Activated CD8-positive, alpha-beta T cell treated with anti-CD3 and anti-CD28 coated beads, Interleukin-2, amount 10 ng/mL, durations not matched to agents 7 days and 5 days (primary cell): Measurements from ENCODE around the gene GLP1R. TPM values are rescaled to one million over a fixed set of nuclear protein-coding genes. Genes with fewer than 3 reads are reported as not detected.

Source experiments
- ATAC-seq: fragments of 150-1000 bp; cut with Tn5 transposase; one replicate; pipeline ENCODE4 v1.10.0; 2021; ENCODE audit warnings: moderate library complexity
- CTCF ChIA-PET: fragments of 350-600 bp; sonication (Branson Sonifier 250); formaldehyde crosslinking; loops from one replicate; lab custom pipeline; 2021; ENCODE audit warnings: antibody characterized with exemption; lab: Charles Lee
- POLR2A ChIA-PET: fragments of 350-600 bp; sonication (Branson Sonifier 250); formaldehyde crosslinking; loops from one replicate; lab custom pipeline; 2021; ENCODE audit warnings: antibody characterized with exemption; lab: Charles Lee
- DNase-seq: peaks from one replicate; pipeline ENCODE4 v3.0.0-alpha.2; 2020
- H3K27ac Mint-ChIP-seq: one replicate; pipeline ENCODE4 v1.8.0; 2021; ENCODE audit warnings: mild to moderate bottlenecking, mixed read lengths
- H3K27me3 Mint-ChIP-seq: one replicate; pipeline ENCODE4 v1.8.0; 2021; ENCODE audit warnings: low read depth, mixed read lengths
- H3K36me3 Mint-ChIP-seq: one replicate; pipeline ENCODE4 v1.8.0; 2021; ENCODE audit warnings: low read depth, mixed read lengths
- H3K4me1 Mint-ChIP-seq: one replicate; pipeline ENCODE4 v1.8.0; 2021; ENCODE audit warnings: low read depth, mixed read lengths
- H3K4me3 Mint-ChIP-seq: one replicate; pipeline ENCODE4 v1.8.0; 2021; ENCODE audit warnings: mild to moderate bottlenecking, mixed read lengths
- H3K9me3 Mint-ChIP-seq: one replicate; pipeline ENCODE4 v1.8.0; 2022; ENCODE audit warnings: mixed read lengths; ENCODE audit not compliant: insufficient read depth
- total RNA-seq, 2 experiments: library from RNA; stranded (reverse); gene quantifications; one replicate each; pipeline ENCODE4 v1.2.3, GENCODE V29; 2021

The GLP1R gene
- total RNA-seq, 2 experiments from 2014 or later = not detected

DNA sequence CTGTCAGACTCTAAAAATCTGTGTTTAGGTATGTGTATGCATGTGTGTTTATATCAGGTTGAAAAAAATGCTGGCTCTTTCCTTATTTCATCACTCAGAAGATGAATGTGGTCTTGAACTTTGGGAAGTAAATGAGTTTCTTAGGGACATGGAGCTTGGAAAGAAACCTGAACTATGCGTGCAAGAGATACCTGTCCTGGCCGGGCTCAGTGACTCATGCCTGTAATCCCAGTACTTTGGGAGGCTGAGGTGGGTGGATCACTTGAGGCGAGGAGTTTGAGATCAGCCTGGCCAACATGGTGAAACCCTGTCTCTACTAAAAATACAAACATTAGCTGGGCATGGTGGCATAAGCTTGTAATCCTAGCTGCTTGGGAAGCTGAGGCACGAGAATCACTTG, 4.4 kb upstream of the GLP1R start:
- Mint-ChIP-seq H3K9me3 (no peaks in the 10 kb centered on the region), H3K27ac (no peak overlapping the region), H3K27me3 (peaks cover 16% of the 10 kb centered on the region), H3K36me3 (no peaks in the 10 kb centered on the region), H3K4me3 (no peak overlapping the region), H3K4me1 (peaks cover 2% of the 10 kb centered on the region)
- ChIA-PET CTCF (no interaction called here), POLR2A (no interaction called here)
- DNase-seq (no peak), ATAC-seq (no peak)

DNA sequence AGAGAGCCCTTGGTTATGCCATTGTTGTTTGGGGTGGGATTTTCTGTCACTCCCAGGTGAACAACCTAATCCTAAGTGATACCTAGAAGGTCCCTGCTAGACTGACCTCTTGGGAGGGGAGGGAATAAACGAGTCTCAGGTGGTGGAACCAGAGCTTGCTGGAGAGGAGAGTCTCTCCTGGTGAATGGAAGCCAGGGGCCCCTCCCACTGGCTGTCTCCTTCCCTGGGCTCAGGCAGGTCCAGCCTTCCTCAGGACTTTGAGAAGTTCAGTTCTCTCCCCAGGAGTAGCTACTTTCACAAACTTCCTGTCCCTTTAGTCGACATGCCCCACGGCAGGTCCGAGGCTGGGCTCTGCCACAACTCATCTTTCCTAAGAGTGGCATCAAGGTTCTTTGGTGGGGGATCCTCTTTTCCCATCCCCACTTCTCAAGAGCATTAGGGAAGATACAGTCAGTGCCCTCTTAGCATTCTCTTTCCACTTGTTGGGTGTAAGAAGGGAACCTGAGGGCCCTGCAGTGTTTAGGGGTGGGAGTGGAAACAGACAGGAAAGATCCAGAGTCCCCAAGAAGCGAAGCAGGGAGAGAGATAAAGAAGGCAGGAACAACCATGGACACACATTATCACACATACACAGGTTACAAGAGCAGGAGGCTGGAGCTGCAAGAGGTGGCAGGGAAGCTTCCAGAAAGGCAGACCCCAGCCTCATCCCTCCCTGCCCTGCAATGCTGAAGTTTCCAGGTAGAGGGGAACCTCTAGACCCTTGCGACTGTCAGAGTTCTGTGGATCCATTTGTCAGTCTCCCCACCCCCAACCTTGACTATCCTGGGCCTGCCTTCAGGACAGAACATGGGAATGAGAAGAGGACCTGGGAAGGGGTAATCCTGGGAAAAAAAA, 900 bp upstream of the GLP1R start:
- ChIA-PET POLR2A (no interaction called here), CTCF (interaction anchor here (0.7 to 1.3 kb wide), 2 partner anchors 197 to 255 kb away, joined by 3 to 5 read pairs; no protein-coding TSS in a partner anchor)
- Mint-ChIP-seq H3K9me3 (no peaks in the 10 kb centered on the region), H3K36me3 (no peaks in the 10 kb centered on the region), H3K27me3 (peaks cover 34% of the 10 kb centered on the region), H3K4me1 (peaks cover 26% of the 10 kb centered on the region), H3K27ac (no peak overlapping the region), H3K4me3 (no peak overlapping the region)
- ATAC-seq = no peak
- DNase-seq = no peak

DNA sequence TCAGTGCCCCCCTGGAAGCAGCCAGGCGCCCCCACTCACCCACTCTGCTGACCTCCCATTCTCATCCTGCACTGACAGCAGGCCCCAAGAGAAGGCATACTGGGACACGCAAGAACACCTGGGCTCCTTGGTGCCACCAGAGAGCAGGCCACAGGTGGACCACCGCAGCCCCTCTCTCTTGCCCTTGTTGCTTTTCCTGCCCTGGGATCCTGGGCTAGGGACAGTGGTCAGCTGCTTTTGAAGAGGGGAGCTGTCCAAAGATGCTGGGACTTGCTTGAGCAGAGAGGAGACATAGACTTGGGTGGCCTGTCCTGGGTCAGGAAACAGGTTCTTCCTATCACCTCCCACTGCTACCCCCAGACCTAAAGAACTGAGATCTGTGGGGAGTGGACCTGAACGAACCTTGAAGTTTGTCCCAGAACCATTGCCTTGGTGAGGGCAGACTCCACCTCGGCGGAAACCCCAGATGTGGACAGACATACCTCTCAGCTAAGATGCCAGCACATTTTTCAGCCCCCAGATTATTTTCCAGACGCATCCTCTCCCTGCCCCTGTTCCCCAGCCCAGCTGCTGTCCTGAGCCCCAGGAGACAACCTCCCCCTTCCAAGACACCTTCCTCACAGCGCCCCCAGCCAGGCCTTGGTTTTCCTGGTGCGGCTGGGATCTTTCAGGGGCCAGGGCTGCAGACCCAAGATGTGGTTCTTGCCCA, 1.1 kb downstream of the GLP1R start:
- DNase-seq (no peak), ATAC-seq (no peak)
- H3K27ac Mint-ChIP-seq = no peak overlapping the region
- no peak overlapping the region for H3K4me3 Mint-ChIP-seq
- ChIA-PET CTCF (no interaction called here), POLR2A (no interaction called here)
- H3K36me3 Mint-ChIP-seq = no peaks in the 10 kb centered on the region
- peaks cover 34% of the 10 kb centered on the region for H3K27me3 Mint-ChIP-seq
- H3K9me3 Mint-ChIP-seq = no peaks in the 10 kb centered on the region
- H3K4me1 Mint-ChIP-seq = peaks cover 26% of the 10 kb centered on the region

DNA sequence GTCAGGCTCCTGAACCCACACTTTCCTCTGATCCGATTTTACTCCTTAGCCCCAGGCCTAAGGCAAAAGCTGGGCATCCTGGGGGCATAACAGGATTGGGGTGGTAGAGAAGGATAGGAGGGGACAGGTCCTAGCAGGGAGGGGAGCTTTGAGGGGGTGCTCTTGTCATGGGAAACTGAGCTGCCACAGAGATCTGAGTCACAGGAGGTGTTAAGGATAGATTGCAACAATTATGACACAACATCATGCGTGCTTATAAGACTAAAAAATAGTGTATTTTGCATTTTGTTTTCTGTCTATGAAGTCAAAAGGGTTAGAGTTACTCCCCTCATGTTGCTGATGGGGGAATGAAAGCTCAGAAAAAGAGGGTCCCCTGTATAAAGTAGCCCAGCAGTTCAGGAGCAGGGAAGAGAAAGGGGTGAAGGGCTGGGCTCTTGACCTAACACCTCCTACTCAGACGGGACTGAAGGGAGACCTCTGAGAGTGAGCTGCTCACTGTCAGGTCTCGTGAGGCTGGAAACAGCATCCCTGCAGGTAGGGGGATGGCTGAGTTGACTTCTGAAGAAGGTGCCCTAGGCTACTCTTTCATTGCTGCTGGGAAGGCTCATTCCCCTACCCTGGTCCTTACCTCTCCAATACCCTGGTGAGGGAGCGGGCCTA, 2.0 kb downstream of the GLP1R start:
- ATAC-seq (no peak), DNase-seq (no peak)
- Mint-ChIP-seq H3K36me3 (no peaks in the 10 kb centered on the region), H3K4me3 (no peak overlapping the region), H3K27me3 (peaks cover 34% of the 10 kb centered on the region), H3K9me3 (no peaks in the 10 kb centered on the region), H3K4me1 (peaks cover 26% of the 10 kb centered on the region), H3K27ac (no peak overlapping the region)
- POLR2A ChIA-PET = no interaction called here
- CTCF ChIA-PET = interaction anchor here (0.6 to 1.7 kb wide), 3 partner anchors 29 to 184 kb away, joined by 3 to 5 read pairs (median 4); no protein-coding TSS in a partner anchor

DNA sequence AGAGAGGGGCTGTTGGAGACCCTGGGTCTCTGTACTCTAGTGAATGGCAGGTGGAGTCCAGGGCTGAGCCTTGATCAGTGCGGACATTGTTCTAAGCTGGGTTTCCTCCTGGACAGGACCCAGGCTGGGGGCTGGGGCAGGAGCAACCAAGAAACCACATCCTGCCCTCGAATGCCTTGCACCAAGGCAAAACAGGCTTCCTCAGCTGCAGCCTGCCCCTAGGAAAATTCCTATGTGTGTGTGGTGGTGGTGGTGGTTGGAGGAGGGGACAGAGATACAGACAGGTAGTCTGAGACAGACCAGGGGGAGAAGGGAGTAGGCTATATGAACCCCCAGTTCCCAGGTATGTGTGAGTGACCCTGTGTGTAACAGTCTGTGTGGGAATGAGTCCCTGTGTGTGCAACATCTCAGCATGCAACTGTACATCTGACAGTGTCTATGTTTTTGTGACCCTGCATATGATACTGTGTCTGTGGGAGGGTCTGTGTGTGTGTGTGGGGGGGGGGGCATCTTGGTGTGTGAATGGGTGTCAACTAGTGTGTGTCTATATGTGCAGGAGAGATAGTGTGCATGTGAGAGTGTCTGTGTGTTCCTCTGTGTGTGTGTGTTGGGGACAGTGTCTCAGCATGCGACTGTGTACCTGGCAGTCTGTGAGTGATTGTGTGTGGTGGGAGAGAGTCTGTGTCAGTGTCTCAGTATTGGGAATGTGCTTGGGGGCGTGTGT, 3.0 kb downstream of the GLP1R start:
- ATAC-seq (peak; percentile 29), DNase-seq (peak; percentile 32)
- no peaks in the 10 kb centered on the region for H3K36me3 Mint-ChIP-seq
- H3K9me3 Mint-ChIP-seq = no peaks in the 10 kb centered on the region
- no peak overlapping the region for H3K4me3 Mint-ChIP-seq
- peaks cover 26% of the 10 kb centered on the region for H3K4me1 Mint-ChIP-seq
- no peak overlapping the region for H3K27ac Mint-ChIP-seq
- CTCF ChIA-PET = interaction anchor here (1.7 kb wide), 1 partner anchor 179 kb away, joined by 5 read pairs; no protein-coding TSS in a partner anchor
- H3K27me3 Mint-ChIP-seq = peaks cover 34% of the 10 kb centered on the region
- POLR2A ChIA-PET = no interaction called here

DNA sequence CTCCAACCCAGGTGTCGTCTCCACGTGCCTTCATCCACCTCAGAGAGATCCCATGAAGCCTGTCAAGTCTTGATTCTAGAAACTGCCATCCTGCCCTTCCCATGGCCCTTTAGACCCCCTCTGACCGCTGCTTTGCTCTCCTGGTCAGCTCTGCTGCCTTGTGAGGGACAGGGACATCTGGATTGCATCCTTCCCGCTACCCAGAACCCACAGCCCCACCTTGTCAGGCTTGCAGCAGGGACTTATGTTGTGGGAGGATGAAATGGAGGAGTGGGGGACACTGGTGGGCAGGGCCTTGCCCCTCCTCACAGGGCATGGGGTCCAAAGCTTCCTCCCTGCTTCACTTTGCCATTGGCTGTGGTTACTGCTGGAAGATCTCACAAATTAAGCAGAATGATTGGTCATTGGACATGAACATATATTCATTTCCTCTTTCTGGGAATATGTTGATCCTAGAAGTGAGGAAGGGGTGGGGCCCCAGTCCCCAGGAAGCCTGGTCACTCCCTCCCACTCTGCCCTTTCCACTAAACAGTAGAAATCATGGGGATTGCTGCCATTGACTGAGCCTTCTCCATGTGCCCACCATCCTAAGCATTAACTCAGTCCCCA, 4.5 kb downstream of the GLP1R start:
- no peak overlapping the region for H3K27ac Mint-ChIP-seq
- no peaks in the 10 kb centered on the region for H3K9me3 Mint-ChIP-seq
- ATAC-seq (no peak), DNase-seq (no peak)
- no peaks in the 10 kb centered on the region for H3K36me3 Mint-ChIP-seq
- H3K4me3 Mint-ChIP-seq = no peak overlapping the region
- H3K27me3 Mint-ChIP-seq = peaks cover 20% of the 10 kb centered on the region
- peaks cover 26% of the 10 kb centered on the region for H3K4me1 Mint-ChIP-seq
- ChIA-PET CTCF (interaction anchor here (0.7 kb wide), 1 partner anchor 9 kb away, joined by 3 read pairs; no protein-coding TSS in a partner anchor), POLR2A (no interaction called here)

DNA sequence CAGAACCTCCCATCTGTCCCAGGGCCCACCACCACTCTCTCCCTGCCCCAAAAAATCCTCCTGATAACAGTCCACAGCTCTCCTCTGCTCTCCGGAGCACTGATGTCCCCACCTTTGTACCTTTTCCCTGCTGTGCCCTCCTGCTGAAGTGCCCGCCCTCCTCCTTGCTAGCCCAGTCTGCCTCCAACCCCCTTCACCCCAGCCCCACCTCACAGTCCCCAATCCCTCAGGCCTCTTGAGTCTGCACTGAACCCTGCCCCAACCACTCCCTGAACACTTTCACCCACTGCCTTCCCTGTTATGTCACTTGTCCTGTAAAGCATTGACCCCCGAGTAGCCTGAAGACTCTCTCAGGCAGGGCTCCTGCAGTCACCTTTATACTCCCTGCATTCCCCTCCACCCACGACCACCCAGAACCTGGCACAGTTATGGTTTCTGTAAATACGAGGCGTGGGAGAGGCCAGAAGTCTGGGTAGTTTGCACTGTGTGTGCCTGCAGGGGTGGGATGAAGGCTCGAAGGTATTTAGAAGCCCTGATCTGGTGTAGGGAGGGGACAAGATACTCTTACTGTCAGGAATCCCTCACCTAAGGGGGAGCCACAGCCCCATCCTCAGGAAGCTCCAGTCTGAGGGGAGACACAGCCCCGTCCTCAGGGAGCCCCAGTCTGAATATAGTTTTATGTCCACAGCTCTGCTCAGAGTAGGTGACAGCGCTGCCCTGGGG, 5.4 kb downstream of the GLP1R start:
- H3K27ac Mint-ChIP-seq = peak overlapping the region; percentile 32

DNA sequence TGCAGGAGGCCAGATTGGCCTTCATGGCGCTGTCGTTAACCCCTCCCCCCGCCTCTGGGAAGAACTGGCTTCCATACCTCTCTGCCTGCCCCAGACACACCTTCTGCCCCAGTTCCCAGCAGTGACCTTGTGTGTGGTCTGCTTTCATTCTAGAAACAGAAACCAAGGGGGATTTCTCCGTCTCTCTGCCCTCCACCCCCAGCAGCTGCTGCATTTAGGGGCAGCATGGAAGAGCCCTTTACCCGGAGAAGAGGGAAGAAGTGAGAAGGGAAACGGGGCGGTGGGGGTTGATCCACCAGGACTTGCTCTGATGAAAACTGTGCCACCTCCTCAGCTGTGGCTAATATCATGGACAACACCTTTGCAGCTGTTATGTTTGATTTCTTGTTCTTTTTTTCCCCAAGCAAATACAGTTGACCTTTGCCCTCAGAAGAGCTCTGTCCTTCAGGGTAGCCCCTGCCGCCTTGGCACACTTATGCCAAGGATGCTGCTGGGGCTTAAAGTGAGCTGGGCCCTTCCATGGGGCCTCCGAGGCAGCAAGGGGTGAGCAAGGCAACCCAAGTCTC, 6.1 kb downstream of the GLP1R start:
- no peaks in the 10 kb centered on the region for H3K36me3 Mint-ChIP-seq
- POLR2A ChIA-PET = no interaction called here
- no peaks in the 10 kb centered on the region for H3K9me3 Mint-ChIP-seq
- H3K27ac Mint-ChIP-seq = no peak overlapping the region
- CTCF ChIA-PET = no interaction called here
- ATAC-seq = no peak
- no peak for DNase-seq
- H3K27me3 Mint-ChIP-seq = peaks cover 16% of the 10 kb centered on the region
- H3K4me1 Mint-ChIP-seq = peaks cover 20% of the 10 kb centered on the region
- H3K4me3 Mint-ChIP-seq = no peak overlapping the region

More for the DNA sequence above, 5.4 kb downstream of the GLP1R start:
- DNase-seq = no peak
- peaks cover 26% of the 10 kb centered on the region for H3K4me1 Mint-ChIP-seq
- ChIA-PET POLR2A (no interaction called here), CTCF (no interaction called here)
- H3K27me3 Mint-ChIP-seq = peaks cover 22% of the 10 kb centered on the region
- H3K9me3 Mint-ChIP-seq = no peaks in the 10 kb centered on the region
- ATAC-seq = no peak
- H3K4me3 Mint-ChIP-seq = no peak overlapping the region
- H3K36me3 Mint-ChIP-seq = no peaks in the 10 kb centered on the region

DNA sequence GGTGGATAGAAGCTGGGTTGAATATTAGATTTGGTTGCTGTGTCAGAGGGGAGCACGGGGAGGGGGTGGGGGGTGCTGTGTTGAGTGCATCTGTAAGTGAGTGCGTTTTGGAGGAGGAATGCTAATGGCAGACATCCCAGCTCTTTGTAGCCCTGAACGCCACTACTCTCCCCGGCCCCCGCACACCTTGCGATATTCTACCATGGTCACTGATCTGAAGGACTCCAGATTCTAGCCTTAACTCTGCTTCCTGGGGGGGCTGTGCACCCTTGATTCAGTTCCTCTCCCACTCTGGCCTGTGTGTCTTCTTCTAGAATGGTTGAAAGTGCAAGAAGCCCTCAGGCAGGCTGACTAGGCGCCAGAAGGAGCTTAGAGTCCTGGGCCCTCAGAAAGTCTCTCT, 7.1 kb downstream of the GLP1R start:
- Mint-ChIP-seq H3K9me3 (no peaks in the 10 kb centered on the region), H3K4me1 (peaks cover 16% of the 10 kb centered on the region), H3K27ac (no peak overlapping the region), H3K4me3 (no peak overlapping the region), H3K27me3 (peaks cover 11% of the 10 kb centered on the region), H3K36me3 (no peaks in the 10 kb centered on the region)
- no peak for DNase-seq
- ChIA-PET POLR2A (no interaction called here), CTCF (no interaction called here)
- no peak for ATAC-seq

DNA sequence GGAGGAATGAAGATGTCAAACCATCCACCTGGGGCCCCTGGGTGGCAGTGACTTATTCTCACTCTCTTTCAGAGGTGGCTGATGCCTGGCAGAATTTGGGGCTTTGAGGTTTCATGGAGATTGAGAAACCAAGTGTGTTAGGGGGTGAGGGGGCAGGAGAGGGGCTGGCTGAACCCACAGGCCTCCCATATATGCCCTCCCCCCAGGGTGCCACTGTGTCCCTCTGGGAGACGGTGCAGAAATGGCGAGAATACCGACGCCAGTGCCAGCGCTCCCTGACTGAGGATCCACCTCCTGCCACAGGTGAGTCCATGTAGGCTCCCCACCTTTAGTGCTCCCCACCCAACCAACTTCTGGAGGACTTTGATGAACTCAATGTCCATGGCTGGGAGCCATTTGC, 7.6 kb downstream of the GLP1R start:
- ATAC-seq (no peak), DNase-seq (no peak)
- ChIA-PET CTCF (no interaction called here), POLR2A (no interaction called here)
- no peaks in the 10 kb centered on the region for H3K36me3 Mint-ChIP-seq
- no peaks in the 10 kb centered on the region for H3K9me3 Mint-ChIP-seq
- H3K27me3 Mint-ChIP-seq = peaks cover 10% of the 10 kb centered on the region
- H3K4me3 Mint-ChIP-seq = no peak overlapping the region
- H3K27ac Mint-ChIP-seq = no peak overlapping the region
- H3K4me1 Mint-ChIP-seq = peaks cover 10% of the 10 kb centered on the region
